K562 (cell line): Measurements from ENCODE around the gene ROPN1. TPM values are rescaled to one million over a fixed set of nuclear protein-coding genes. Genes with fewer than 3 reads are reported as not detected.

Experiments
- BRD4 ChIP-seq: fragments of 200-600 bp; sonication (generic); IDR thresholded peaks from 2 replicates; pipeline ENCODE4 v1.6.1; 2017; ENCODE audit warnings: inconsistent platforms
- BRF1 ChIP-seq: IDR thresholded peaks from 3 replicates; pipeline ENCODE4 v1.6.1; 2011; ENCODE audit warnings: borderline replicate concordance, mild to moderate bottlenecking; ENCODE audit not compliant: insufficient read length; ENCODE audit errors: extremely low read depth
- CEBPG ChIP-seq, 3 experiments: fragments of 200-800 bp in 1 of 3; sonication (Bioruptor generic) in 1 of 3; sonication (generic) in 1 of 3; formaldehyde crosslinking in 1 of 3; IDR thresholded peaks in 2 of 3; conservative IDR thresholded peaks in 1 of 3; 2 replicates each; pipeline versions ENCODE4 v1.6.1 to v1.8.0; 2016 to 2022; ENCODE audit warnings: missing compliant biosample characterization in 2 of 3, missing genetic modification characterization in 2 of 3, mild to moderate bottlenecking in 1 of 3, missing genetic modification reagents in 1 of 3
- EGR1 ChIP-seq: fragments of 450-650 bp; conservative IDR thresholded peaks from 2 replicates; pipeline ENCODE4 v1.6.1; 2017; ENCODE audit warnings: mild to moderate bottlenecking
- ETV5 ChIP-seq: sonication (generic); formaldehyde crosslinking; IDR thresholded peaks from 2 replicates; pipeline ENCODE4 v1.4.0; 2020; ENCODE audit warnings: low read depth, mild to moderate bottlenecking, missing genetic modification reagents
- EWSR1 ChIP-seq: fragments of 450-650 bp; IDR thresholded peaks from 2 replicates; pipeline ENCODE4 v1.6.1; 2018; ENCODE audit warnings: borderline replicate concordance, mild to moderate bottlenecking, low read depth, moderate library complexity; ENCODE audit not compliant: partially characterized antibody
- L3MBTL2 ChIP-seq: fragments of 450-650 bp; IDR thresholded peaks from 2 replicates; pipeline ENCODE4 v1.6.1; 2016; ENCODE audit warnings: mild to moderate bottlenecking, moderate library complexity
- PTRF ChIP-seq: fragments of 450-650 bp; IDR thresholded peaks from 2 replicates; pipeline ENCODE4 v1.6.1; 2016; ENCODE audit warnings: mild to moderate bottlenecking, missing genetic modification characterization, missing compliant biosample characterization
- SMAD2 ChIP-seq: fragments of 150-350 bp; IDR thresholded peaks from 2 replicates; pipeline ENCODE4 v1.6.1; 2014; ENCODE audit warnings: low read depth, mild to moderate bottlenecking, low read length
- TRIM28 ChIP-seq: fragments of 450-650 bp; IDR thresholded peaks from 2 replicates; pipeline ENCODE4 v1.6.1; 2017
- ZKSCAN8 ChIP-seq: fragments of 200-800 bp; sonication (Bioruptor generic); IDR thresholded peaks from 2 replicates; pipeline ENCODE4 v1.6.1; 2016; ENCODE audit warnings: missing genetic modification characterization, missing compliant biosample characterization
- ZNF197 ChIP-seq: fragments of 200-800 bp; sonication (Bioruptor generic); IDR thresholded peaks from 2 replicates; pipeline ENCODE4 v1.6.1; 2016; ENCODE audit warnings: low read depth, missing genetic modification characterization, missing compliant biosample characterization
- ZNF212 ChIP-seq: fragments of 450-650 bp; formaldehyde crosslinking; IDR thresholded peaks from 2 replicates; pipeline ENCODE4 v1.4.0; 2020; ENCODE audit warnings: mild to moderate bottlenecking
- ZNF217 ChIP-seq: sonication (generic); formaldehyde crosslinking; IDR thresholded peaks from 2 replicates; pipeline ENCODE4 v1.8.0; 2022; ENCODE audit warnings: mild to moderate bottlenecking, missing genetic modification reagents
- ZNF239 ChIP-seq: fragments of 250-450 bp; sonication (Bioruptor Pico); IDR thresholded peaks from 2 replicates; pipeline ENCODE4 v1.4.0; 2020; ENCODE audit warnings: mild to moderate bottlenecking
- ZNF589 ChIP-seq: fragments of 200-800 bp; sonication (Bioruptor generic); IDR thresholded peaks from 2 replicates; pipeline ENCODE4 v1.6.1; 2016; ENCODE audit warnings: low read depth, missing genetic modification characterization, missing compliant biosample characterization
- ZNF699 ChIP-seq: fragments of 250-450 bp; sonication (Bioruptor Pico); IDR thresholded peaks from 2 replicates; pipeline ENCODE4 v1.8.0; 2021; ENCODE audit warnings: mild to moderate bottlenecking, moderate library complexity; ENCODE audit not compliant: insufficient replicate concordance
- polyA plus RNA-seq, 8 experiments: library from polyadenylated mRNA; depleted of rRNA in 4 of 8; stranded (reverse) in 5 of 8; unstranded in 3 of 8; fragments of >200 nt; fragmentation: Nextera tagmentation in 2 of 8; fragmentation: Illumina TruSeq in 1 of 8; extraction: Ambion mirVana in 2 of 8; extraction: Trizol in 1 of 8; gene quantifications; 2 replicates each; pipeline versions ENCODE4 v1.2.1 to v1.2.3, GENCODE V29; 2011 to 2014; ENCODE audit warnings: inconsistent platforms in 1 of 8, missing spikeins in 1 of 8
- total RNA-seq, 7 experiments: library from RNA; depleted of rRNA in 6 of 7; stranded (reverse); fragments of >200 nt in 6 of 7; fragmentation: Illumina TruSeq in 2 of 7; extraction: Trizol in 2 of 7; gene quantifications; 2 replicates each; pipeline versions ENCODE4 v1.2.1 to v1.2.3, GENCODE V29; 2011 to 2021; ENCODE audit warnings: low replicate concordance in 1 of 7
- TF ChIP-seq, protein P1 (sequence below): IDR thresholded peaks from 3 replicates; pipeline ENCODE4 v1.6.1; 2011; ENCODE audit warnings: borderline replicate concordance, mild to moderate bottlenecking; ENCODE audit not compliant: insufficient read length, insufficient read depth
- TF ChIP-seq, protein P2 (sequence below), 3 experiments: fragments of 200-800 bp in 1 of 3; fragments of 250-450 bp in 1 of 3; fragments of 450-650 bp in 1 of 3; sonication (Bioruptor Pico) in 1 of 3; sonication (Bioruptor generic) in 1 of 3; formaldehyde crosslinking in 1 of 3; IDR thresholded peaks; 2 replicates each; pipeline versions ENCODE4 v1.6.1 to v1.8.0; 2016 to 2022; ENCODE audit warnings: mild to moderate bottlenecking in 2 of 3, missing genetic modification characterization in 2 of 3, missing compliant biosample characterization in 1 of 3, moderate library complexity in 1 of 3
- TF ChIP-seq, protein P3 (sequence below): fragments of 450-650 bp; formaldehyde crosslinking; IDR thresholded peaks from 2 replicates; pipeline ENCODE4 v1.4.0; 2022; ENCODE audit warnings: missing genetic modification characterization

Gene ROPN1
- total and polyA plus RNA-seq, 9 of the 15 experiments (the other 6 are each of a cell fraction or from before 2014, with no cell fraction given), result not detected

DNA sequence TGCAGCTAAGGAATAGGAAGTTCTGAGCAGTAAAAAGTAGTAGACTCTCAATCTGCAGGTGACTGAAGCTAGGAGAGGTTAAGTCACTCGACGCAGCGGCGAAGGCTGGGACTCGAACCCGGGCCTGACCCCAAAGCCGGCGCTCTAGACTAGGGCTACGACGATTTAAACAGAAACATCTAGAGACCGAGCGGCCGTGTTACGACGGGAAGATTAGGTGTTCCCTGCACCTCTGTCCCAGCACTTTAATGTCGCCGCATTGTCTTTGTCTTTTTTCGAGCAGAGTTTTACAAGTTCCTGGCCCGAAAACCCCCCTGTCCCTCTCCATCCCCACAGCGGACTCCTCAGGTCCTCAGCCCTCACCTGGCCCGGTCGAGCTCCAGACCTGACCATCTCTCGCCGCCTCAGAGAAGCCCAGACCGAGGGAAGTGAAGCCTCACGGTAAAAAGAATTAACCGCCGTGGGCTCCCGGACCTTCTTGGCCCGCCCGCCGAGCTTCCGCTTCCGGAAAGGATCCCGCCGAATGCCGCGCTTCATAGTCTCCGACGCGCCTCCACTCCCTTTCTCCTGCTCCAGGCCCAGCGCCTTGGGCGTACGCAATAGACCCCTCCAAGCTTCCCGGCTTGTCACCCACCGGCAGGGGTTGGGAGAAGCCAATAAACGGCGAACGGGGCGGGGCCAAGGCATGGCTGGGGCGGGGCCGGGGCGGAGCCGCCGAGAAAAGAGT, 31.0 kb downstream of the ROPN1 start, which contains the start of gene CCDC14 (continued):
- TF ChIP-seq ZNF699, result no peak
- TF ChIP-seq BRF1, result no peak
- no peak for TF ChIP-seq ZNF212 (CRISPR knock-in tag)
- no peak for TF ChIP-seq ZKSCAN8 (CRISPR knock-in tag)
- TF ChIP-seq, protein P1, sequence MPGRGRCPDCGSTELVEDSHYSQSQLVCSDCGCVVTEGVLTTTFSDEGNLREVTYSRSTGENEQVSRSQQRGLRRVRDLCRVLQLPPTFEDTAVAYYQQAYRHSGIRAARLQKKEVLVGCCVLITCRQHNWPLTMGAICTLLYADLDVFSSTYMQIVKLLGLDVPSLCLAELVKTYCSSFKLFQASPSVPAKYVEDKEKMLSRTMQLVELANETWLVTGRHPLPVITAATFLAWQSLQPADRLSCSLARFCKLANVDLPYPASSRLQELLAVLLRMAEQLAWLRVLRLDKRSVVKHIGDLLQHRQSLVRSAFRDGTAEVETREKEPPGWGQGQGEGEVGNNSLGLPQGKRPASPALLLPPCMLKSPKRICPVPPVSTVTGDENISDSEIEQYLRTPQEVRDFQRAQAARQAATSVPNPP, result no peak
- TF ChIP-seq, protein P2, sequence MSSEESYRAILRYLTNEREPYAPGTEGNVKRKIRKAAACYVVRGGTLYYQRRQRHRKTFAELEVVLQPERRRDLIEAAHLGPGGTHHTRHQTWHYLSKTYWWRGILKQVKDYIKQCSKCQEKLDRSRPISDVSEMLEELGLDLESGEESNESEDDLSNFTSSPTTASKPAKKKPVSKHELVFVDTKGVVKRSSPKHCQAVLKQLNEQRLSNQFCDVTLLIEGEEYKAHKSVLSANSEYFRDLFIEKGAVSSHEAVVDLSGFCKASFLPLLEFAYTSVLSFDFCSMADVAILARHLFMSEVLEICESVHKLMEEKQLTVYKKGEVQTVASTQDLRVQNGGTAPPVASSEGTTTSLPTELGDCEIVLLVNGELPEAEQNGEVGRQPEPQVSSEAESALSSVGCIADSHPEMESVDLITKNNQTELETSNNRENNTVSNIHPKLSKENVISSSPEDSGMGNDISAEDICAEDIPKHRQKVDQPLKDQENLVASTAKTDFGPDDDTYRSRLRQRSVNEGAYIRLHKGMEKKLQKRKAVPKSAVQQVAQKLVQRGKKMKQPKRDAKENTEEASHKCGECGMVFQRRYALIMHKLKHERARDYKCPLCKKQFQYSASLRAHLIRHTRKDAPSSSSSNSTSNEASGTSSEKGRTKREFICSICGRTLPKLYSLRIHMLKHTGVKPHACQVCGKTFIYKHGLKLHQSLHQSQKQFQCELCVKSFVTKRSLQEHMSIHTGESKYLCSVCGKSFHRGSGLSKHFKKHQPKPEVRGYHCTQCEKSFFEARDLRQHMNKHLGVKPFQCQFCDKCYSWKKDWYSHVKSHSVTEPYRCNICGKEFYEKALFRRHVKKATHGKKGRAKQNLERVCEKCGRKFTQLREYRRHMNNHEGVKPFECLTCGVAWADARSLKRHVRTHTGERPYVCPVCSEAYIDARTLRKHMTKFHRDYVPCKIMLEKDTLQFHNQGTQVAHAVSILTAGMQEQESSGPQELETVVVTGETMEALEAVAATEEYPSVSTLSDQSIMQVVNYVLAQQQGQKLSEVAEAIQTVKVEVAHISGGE (CRISPR knock-in tag; IDR thresholded peaks at IDR 0.05), result peak; percentile 82 to 96 (median 83); a peak in 5 of 6 replicates
- no peak for TF ChIP-seq ZNF217 (CRISPR knock-in tag)
- TF ChIP-seq CEBPG (CRISPR knock-in tag; IDR thresholded peaks at IDR 0.05), result peak; percentile 35; the same call in 1 of the 2 replicates
- no peak for TF ChIP-seq CEBPG (tag; conservative IDR thresholded peaks at IDR 0.05 in 1 of 2, IDR thresholded peaks at IDR 0.05 in 1 of 2)
- no peak for TF ChIP-seq ETV5 (CRISPR knock-in tag)
- no peak for TF ChIP-seq L3MBTL2
- TF ChIP-seq ZNF197, result no peak
- TF ChIP-seq ZNF589 (CRISPR knock-in tag), result no peak
- TF ChIP-seq EGR1, result no peak
- TF ChIP-seq TRIM28, result no peak
- TF ChIP-seq EWSR1, result no peak
- TF ChIP-seq BRD4, result no peak
- no peak for TF ChIP-seq PTRF
- TF ChIP-seq, protein P3, sequence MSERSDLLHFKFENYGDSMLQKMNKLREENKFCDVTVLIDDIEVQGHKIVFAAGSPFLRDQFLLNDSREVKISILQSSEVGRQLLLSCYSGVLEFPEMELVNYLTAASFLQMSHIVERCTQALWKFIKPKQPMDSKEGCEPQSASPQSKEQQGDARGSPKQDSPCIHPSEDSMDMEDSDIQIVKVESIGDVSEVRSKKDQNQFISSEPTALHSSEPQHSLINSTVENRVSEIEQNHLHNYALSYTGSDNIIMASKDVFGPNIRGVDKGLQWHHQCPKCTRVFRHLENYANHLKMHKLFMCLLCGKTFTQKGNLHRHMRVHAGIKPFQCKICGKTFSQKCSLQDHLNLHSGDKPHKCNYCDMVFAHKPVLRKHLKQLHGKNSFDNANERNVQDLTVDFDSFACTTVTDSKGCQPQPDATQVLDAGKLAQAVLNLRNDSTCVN (CRISPR knock-in tag), result no peak
- no peak for TF ChIP-seq SMAD2
- TF ChIP-seq ZNF239 (CRISPR knock-in tag), result no peak
